GM12878 (cell line): ENCODE measurements around the gene FAM8A1. TPM values are rescaled to one million over a fixed set of nuclear protein-coding genes. Genes with fewer than 3 reads are reported as not detected.

Source experiments
- HDAC2 ChIP-seq: fragments of 200-600 bp; sonication (generic); IDR thresholded peaks from 2 replicates; pipeline ENCODE4 v1.6.1; 2017
- KLF5 ChIP-seq: fragments of 450-650 bp; IDR thresholded peaks from 2 replicates; pipeline ENCODE4 v1.6.1; 2014; ENCODE audit warnings: mild to moderate bottlenecking; ENCODE audit not compliant: partially characterized antibody
- NR2C1 ChIP-seq: fragments of 450-650 bp; IDR thresholded peaks from 2 replicates; pipeline ENCODE4 v1.6.1; 2017; ENCODE audit warnings: antibody characterized with exemption, mild to moderate bottlenecking, moderate library complexity
- POLR2A ChIP-seq: IDR thresholded peaks from 2 replicates; pipeline ENCODE4 v1.6.1; 2011; ENCODE audit warnings: low read depth, mild to moderate bottlenecking, low read length
- POLR2AphosphoS5 ChIP-seq: IDR thresholded peaks from 2 replicates; pipeline ENCODE4 v1.6.1; 2011; ENCODE audit warnings: mild to moderate bottlenecking, low read length, inconsistent platforms
- REST ChIP-seq: IDR thresholded peaks from 2 replicates; pipeline ENCODE4 v1.6.1; 2012; ENCODE audit warnings: mild to moderate bottlenecking, low read depth, low read length
- polyA plus RNA-seq, 11 experiments: library from polyadenylated mRNA; depleted of rRNA in 4 of 11; unstranded in 6 of 11; stranded (reverse) in 5 of 11; fragments of >200 nt; fragmentation: Nextera tagmentation in 4 of 11; fragmentation: Illumina TruSeq in 1 of 11; extraction: Ambion mirVana in 4 of 11; extraction: Trizol in 1 of 11; gene quantifications; 1 replicate in 1 of 11; 2 replicates in 10 of 11; pipeline versions ENCODE4 v1.2.1 to v1.2.3, GENCODE V29; 2011 to 2016; ENCODE audit warnings: inconsistent platforms in 2 of 11, missing spikeins in 2 of 11, low read depth in 1 of 11
- total RNA-seq, 4 experiments: library from RNA; depleted of rRNA in 3 of 4; stranded (reverse); fragments of >200 nt in 3 of 4; fragmentation: Illumina TruSeq in 1 of 4; extraction: Trizol in 1 of 4; gene quantifications; 2 replicates each; pipeline versions ENCODE4 v1.2.1 to v1.2.3, GENCODE V29; 2013 to 2021
- TF ChIP-seq, protein P1 (sequence below): fragments of 450-650 bp; formaldehyde crosslinking; IDR thresholded peaks from 2 replicates; pipeline ENCODE4 v1.5.0; 2022; ENCODE audit warnings: mild to moderate bottlenecking, missing genetic modification characterization

The FAM8A1 gene
- total and polyA plus RNA-seq, 10 of the 15 experiments (the other 5 are each of a cell fraction or from before 2014, with no cell fraction given): 1.4 to 7.4 (median 3.6) TPM

- TF ChIP-seq, protein P1, sequence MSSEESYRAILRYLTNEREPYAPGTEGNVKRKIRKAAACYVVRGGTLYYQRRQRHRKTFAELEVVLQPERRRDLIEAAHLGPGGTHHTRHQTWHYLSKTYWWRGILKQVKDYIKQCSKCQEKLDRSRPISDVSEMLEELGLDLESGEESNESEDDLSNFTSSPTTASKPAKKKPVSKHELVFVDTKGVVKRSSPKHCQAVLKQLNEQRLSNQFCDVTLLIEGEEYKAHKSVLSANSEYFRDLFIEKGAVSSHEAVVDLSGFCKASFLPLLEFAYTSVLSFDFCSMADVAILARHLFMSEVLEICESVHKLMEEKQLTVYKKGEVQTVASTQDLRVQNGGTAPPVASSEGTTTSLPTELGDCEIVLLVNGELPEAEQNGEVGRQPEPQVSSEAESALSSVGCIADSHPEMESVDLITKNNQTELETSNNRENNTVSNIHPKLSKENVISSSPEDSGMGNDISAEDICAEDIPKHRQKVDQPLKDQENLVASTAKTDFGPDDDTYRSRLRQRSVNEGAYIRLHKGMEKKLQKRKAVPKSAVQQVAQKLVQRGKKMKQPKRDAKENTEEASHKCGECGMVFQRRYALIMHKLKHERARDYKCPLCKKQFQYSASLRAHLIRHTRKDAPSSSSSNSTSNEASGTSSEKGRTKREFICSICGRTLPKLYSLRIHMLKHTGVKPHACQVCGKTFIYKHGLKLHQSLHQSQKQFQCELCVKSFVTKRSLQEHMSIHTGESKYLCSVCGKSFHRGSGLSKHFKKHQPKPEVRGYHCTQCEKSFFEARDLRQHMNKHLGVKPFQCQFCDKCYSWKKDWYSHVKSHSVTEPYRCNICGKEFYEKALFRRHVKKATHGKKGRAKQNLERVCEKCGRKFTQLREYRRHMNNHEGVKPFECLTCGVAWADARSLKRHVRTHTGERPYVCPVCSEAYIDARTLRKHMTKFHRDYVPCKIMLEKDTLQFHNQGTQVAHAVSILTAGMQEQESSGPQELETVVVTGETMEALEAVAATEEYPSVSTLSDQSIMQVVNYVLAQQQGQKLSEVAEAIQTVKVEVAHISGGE (CRISPR knock-in tag): no peak
- no peak for TF ChIP-seq POLR2AphosphoS5
- no peak for TF ChIP-seq POLR2A
- TF ChIP-seq NR2C1: no peak
- no peak for TF ChIP-seq REST
- no peak for TF ChIP-seq HDAC2
- no peak for TF ChIP-seq KLF5
Measured at GRCh38 chr6:17577059-17577458, 23.0 kb upstream of the FAM8A1 start (continued).
